Astrocyte (in vitro differentiated cells and primary cell): Measurements from ENCODE around the gene MRPS11. TPM values are rescaled to one million over a fixed set of nuclear protein-coding genes. Genes with fewer than 3 reads are reported as not detected.
A peak's percentile ranks its signal among the peaks of the same experiment; 100 is the strongest.

Source experiments
- DNase-seq: peaks from one replicate; pipeline ENCODE4 v3.0.0-alpha.2; 2010; ENCODE audit warnings: low read depth
- FAIRE-seq: peaks from 2 replicates; lab custom pipeline; 2011; peaks lifted over from hg19 to GRCh38; lab: Jason Lieb, UNC
- H2AFZ ChIP-seq: 2 replicates; pipeline ENCODE4 v1.6.0; 2012; ENCODE audit warnings: low read depth, low read length, inconsistent platforms
- H3K27ac ChIP-seq: 2 replicates; pipeline ENCODE4 v1.5.1; 2011; ENCODE audit warnings: low read depth, low read length, inconsistent platforms
- H3K27me3 ChIP-seq: 2 replicates; pipeline ENCODE4 v1.6.0; 2011; ENCODE audit warnings: low read length, inconsistent platforms; ENCODE audit not compliant: insufficient read depth
- H3K36me3 ChIP-seq: 2 replicates; pipeline ENCODE4 v1.5.1; 2011; ENCODE audit warnings: low read length, inconsistent platforms; ENCODE audit not compliant: insufficient read depth
- H3K4me1 ChIP-seq: 2 replicates; pipeline ENCODE4 v1.5.1; 2011; ENCODE audit warnings: low read length, inconsistent platforms; ENCODE audit not compliant: insufficient read depth
- H3K4me2 ChIP-seq: 2 replicates; pipeline ENCODE4 v1.6.0; 2012; ENCODE audit warnings: low read length, inconsistent platforms
- H3K4me3 ChIP-seq: 2 replicates; pipeline ENCODE4 v1.5.1; 2011; ENCODE audit warnings: low read depth, mild to moderate bottlenecking, low read length, inconsistent platforms; ENCODE audit not compliant: insufficient read depth
- H3K79me2 ChIP-seq: 2 replicates; pipeline ENCODE4 v1.6.0; 2012; ENCODE audit warnings: mild to moderate bottlenecking, low read length, inconsistent platforms; ENCODE audit not compliant: insufficient read depth
- H3K9ac ChIP-seq: 2 replicates; pipeline ENCODE4 v1.6.0; 2012; ENCODE audit warnings: mild to moderate bottlenecking, low read length, inconsistent platforms
- H3K9me3 ChIP-seq: 2 replicates; pipeline ENCODE4 v1.5.1; 2012; ENCODE audit warnings: low read depth, mild to moderate bottlenecking, low read length, inconsistent platforms; ENCODE audit not compliant: insufficient read depth
- H4K20me1 ChIP-seq: 2 replicates; pipeline ENCODE4 v1.6.0; 2012; ENCODE audit warnings: low read length, inconsistent platforms; ENCODE audit not compliant: insufficient read depth
- H3K27ac Mint-ChIP-seq: one replicate; pipeline ENCODE4 v1.8.0; 2021; ENCODE audit warnings: mild to moderate bottlenecking, mixed read lengths; ENCODE audit not compliant: unreplicated experiment
- H3K27me3 Mint-ChIP-seq: one replicate; pipeline ENCODE4 v1.8.0; 2021; ENCODE audit warnings: low read depth, mixed read lengths; ENCODE audit not compliant: unreplicated experiment
- H3K36me3 Mint-ChIP-seq: one replicate; pipeline ENCODE4 v1.8.0; 2021; ENCODE audit warnings: low read depth, mixed read lengths; ENCODE audit not compliant: unreplicated experiment
- H3K4me1 Mint-ChIP-seq: one replicate; pipeline ENCODE4 v1.8.0; 2021; ENCODE audit warnings: low read depth, mixed read lengths; ENCODE audit not compliant: unreplicated experiment
- H3K4me3 Mint-ChIP-seq: one replicate; pipeline ENCODE4 v1.8.0; 2021; ENCODE audit warnings: mild to moderate bottlenecking, moderate library complexity, mixed read lengths; ENCODE audit not compliant: unreplicated experiment
- H3K9me3 Mint-ChIP-seq: one replicate; pipeline ENCODE4 v1.8.0; 2021; ENCODE audit warnings: mild to moderate bottlenecking, mixed read lengths; ENCODE audit not compliant: unreplicated experiment
- CTCF ChIP-seq: IDR thresholded peaks from 2 replicates; pipeline ENCODE4 v1.5.1; 2011; ENCODE audit warnings: low read depth, mild to moderate bottlenecking, inconsistent platforms, low read length, moderate library complexity; ENCODE audit not compliant: insufficient read depth
- EZH2 ChIP-seq: IDR thresholded peaks from 2 replicates; pipeline ENCODE4 v1.6.1; 2012; ENCODE audit warnings: mild to moderate bottlenecking, low read length, inconsistent platforms; ENCODE audit not compliant: insufficient read depth
- total RNA-seq: library from RNA; stranded (reverse); gene quantifications from 2 replicates; pipeline ENCODE4 v1.2.1, GENCODE V29; 2021

MRPS11 gene
- total RNA-seq, 1 donor from 2014 or later: 50.7 TPM

- Histone ChIP-seq H3K27ac (no peak overlapping the region), H3K4me1 (no peaks in the 10 kb centered on the region), H3K4me3 (no peak overlapping the region), H3K9ac (no peak overlapping the region), H2AFZ (no peak overlapping the region), H4K20me1 (no peaks in the 10 kb centered on the region), H3K4me2 (no peak overlapping the region), H3K27me3 (peaks cover 3% of the 10 kb centered on the region), H3K36me3 (no peaks in the 10 kb centered on the region), H3K79me2 (no peaks in the 10 kb centered on the region), H3K9me3 (no peaks in the 10 kb centered on the region)
- H3K36me3 Mint-ChIP-seq: no peaks in the 10 kb centered on the region
- FAIRE-seq (no peak), DNase-seq (peak; percentile 21)
- TF ChIP-seq CTCF: no peak
- no peak overlapping the region for H3K4me3 Mint-ChIP-seq
- peaks cover 8% of the 10 kb centered on the region for H3K4me1 Mint-ChIP-seq
- no peaks in the 10 kb centered on the region for H3K9me3 Mint-ChIP-seq
- peaks cover 7% of the 10 kb centered on the region for H3K27me3 Mint-ChIP-seq
- no peak overlapping the region for H3K27ac Mint-ChIP-seq
Measured at GRCh38 chr15:88484682-88485331, 17.3 kb downstream of the MRPS11 start.

DNA sequence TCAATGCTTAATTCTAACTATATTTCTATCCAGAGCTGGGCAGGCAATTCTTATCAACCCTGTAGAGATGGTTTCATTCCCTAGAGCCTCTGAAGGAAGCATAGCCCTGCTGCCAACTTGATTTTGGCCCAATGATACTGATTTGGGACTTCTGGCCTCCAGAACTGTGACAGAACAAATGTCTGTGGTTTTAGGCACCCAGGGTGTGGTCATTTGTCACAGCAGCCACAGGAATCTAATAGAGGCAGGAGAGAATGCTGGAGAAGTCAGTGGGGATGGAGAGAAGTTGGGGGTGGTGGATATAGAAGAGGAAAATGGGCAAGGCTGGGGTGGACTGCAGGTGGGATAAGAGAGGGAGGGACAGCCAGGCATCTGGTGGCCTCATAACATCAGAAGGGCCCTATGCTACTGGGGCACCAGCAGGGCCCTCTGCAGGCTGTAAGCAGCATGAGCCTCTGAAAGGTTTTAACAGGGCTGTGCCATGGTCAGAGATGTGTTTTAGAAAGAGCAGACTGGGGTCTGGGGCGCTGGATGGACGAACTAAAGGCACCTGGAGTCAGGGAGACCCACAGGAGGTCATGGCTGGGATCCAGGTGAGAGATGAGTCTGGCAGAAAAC is 19.8 kb downstream of the MRPS11 start:
- Histone ChIP-seq H3K9me3 (no peaks in the 10 kb centered on the region), H3K79me2 (no peaks in the 10 kb centered on the region), H4K20me1 (no peaks in the 10 kb centered on the region), H3K4me2 (no peak overlapping the region), H3K9ac (no peak overlapping the region), H2AFZ (no peak overlapping the region), H3K27me3 (peaks cover 3% of the 10 kb centered on the region), H3K27ac (no peak overlapping the region), H3K4me1 (no peaks in the 10 kb centered on the region), H3K4me3 (no peak overlapping the region), H3K36me3 (no peaks in the 10 kb centered on the region)
- Mint-ChIP-seq H3K4me1 (peaks cover 8% of the 10 kb centered on the region), H3K36me3 (no peaks in the 10 kb centered on the region), H3K27me3 (peaks cover 7% of the 10 kb centered on the region), H3K27ac (peak overlapping the region; percentile 41), H3K4me3 (no peak overlapping the region), H3K9me3 (no peaks in the 10 kb centered on the region)
- TF ChIP-seq EZH2: no peak
- no peak for TF ChIP-seq CTCF
- FAIRE-seq (no peak), DNase-seq (peak; percentile 6)
